A549 (cell line): ENCODE results near the gene NKAIN4.

ENCODE experiments used
- CTCF ChIP-seq: fragments of >200 bp; sonication (Bioruptor Twin); formaldehyde crosslinking; IDR thresholded peaks from 3 replicates; pipeline ENCODE4 v1.5.1; 2016
- GATA3 ChIP-seq: IDR thresholded peaks from 2 replicates; pipeline ENCODE4 v1.6.1; 2012; ENCODE audit warnings: borderline replicate concordance
- HDAC2 ChIP-seq: fragments of 200-600 bp; sonication (generic); IDR thresholded peaks from 2 replicates; pipeline ENCODE4 v1.6.1; 2016
- PBX3 ChIP-seq: IDR thresholded peaks from 2 replicates; pipeline ENCODE4 v1.6.1; 2012
- RAD21 ChIP-seq, 2 experiments: fragments of >200 bp in 1 of 2; sonication (Bioruptor Twin) in 1 of 2; formaldehyde crosslinking in 1 of 2; IDR thresholded peaks in 1 of 2; conservative IDR thresholded peaks in 1 of 2; 2 replicates in 1 of 2; 3 replicates in 1 of 2; pipeline ENCODE4 v1.6.1; 2012 to 2018; ENCODE audit warnings: inconsistent platforms in 1 of 2
- REST ChIP-seq: fragments of 200-600 bp; sonication (generic); IDR thresholded peaks from 2 replicates; pipeline ENCODE4 v1.6.1; 2016; ENCODE audit warnings: antibody characterized with exemption, mild to moderate bottlenecking, moderate library complexity
- SMC3 ChIP-seq: fragments of >200 bp; sonication (Bioruptor Twin); formaldehyde crosslinking; IDR thresholded peaks from 3 replicates; pipeline ENCODE4 v1.6.1; 2018; ENCODE audit warnings: inconsistent platforms
- SREBF2 ChIP-seq: fragments of 450-650 bp; IDR thresholded peaks from 2 replicates; pipeline ENCODE4 v1.6.1; 2014; ENCODE audit warnings: mild to moderate bottlenecking, moderate library complexity

- TF ChIP-seq CTCF = no peak
- no peak for TF ChIP-seq RAD21 (conservative IDR thresholded peaks at IDR 0.05 in 1 of 2, IDR thresholded peaks at IDR 0.05 in 1 of 2)
- TF ChIP-seq PBX3 = no peak
- TF ChIP-seq SMC3 = no peak
- TF ChIP-seq HDAC2 = no peak
- no peak for TF ChIP-seq SREBF2
- no peak for TF ChIP-seq GATA3
- no peak for TF ChIP-seq REST
These were observed 42.5 kb upstream of the NKAIN4 start for GRCh38 chr20:63296531-63297299.
